C4-2B (cell line): Measurements from ENCODE around the gene SHISAL2A.

ENCODE experiments used
- CTCF ChIP-seq: fragments of 450-650 bp; conservative IDR thresholded peaks from 2 replicates; pipeline ENCODE4 v1.5.1; 2017; ENCODE audit warnings: mild to moderate bottlenecking
- ZFX ChIP-seq: fragments of 450-650 bp; IDR thresholded peaks from 2 replicates; pipeline ENCODE4 v1.6.1; 2017

DNA sequence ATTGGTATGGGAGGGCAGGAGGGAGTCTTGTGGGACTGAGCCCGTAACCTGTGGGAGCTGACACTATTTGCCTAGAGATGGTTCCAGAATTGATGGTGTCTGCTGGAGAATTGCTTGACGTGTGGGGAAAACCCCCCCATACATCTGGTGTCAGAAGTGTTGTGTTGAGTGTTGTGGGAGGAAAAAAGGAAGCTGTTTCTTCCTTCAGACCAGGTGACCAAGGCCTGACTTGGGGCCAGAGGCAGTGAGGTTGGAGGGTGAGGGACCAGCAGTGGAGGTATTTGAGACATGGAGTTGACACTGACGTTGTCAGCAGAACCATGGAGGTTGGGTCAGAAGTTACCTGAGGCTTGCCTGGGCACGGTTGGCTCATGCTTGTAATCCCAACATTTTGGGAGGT lies 8.3 kb downstream of the SHISAL2A start:
- TF ChIP-seq CTCF = no peak
- no peak for TF ChIP-seq ZFX
